GM10266 (cell line): ENCODE data around the gene KCNK1.

Source experiments
- DNase-seq: peaks from one replicate; pipeline ENCODE4 v3.0.0; 2012; ENCODE audit errors: extremely low spot score
- TF ChIP-seq, protein P1 (sequence below): IDR thresholded peaks from 2 replicates; pipeline ENCODE4 v1.5.1; 2012; ENCODE audit warnings: mild to moderate bottlenecking, low read depth; ENCODE audit not compliant: control insufficient read depth, insufficient read depth; ENCODE audit errors: missing control alignments

Gene KCNK1

DNA sequence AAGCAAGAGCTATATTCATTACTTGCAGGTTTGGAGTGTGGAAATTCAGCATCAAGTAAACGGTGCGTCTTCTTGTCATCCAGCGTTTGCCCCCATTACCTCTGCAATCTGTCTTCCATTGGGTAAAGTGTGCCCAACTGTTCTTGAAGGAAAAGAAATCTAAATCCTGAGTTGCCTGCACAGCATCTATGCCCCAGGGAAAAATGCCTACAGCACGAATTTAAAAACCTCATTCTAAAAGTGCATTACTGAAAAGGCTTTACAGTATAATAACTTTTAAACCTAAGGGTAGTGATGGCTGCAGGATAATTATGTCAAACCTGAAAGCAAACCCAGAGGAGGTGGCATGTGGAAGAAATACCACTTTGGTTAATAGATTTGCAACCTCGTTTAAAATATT, 37.2 kb downstream of the KCNK1 start:
- DNase-seq: no peak

GRCh38 chr1:233651563-233652233, 37.8 kb downstream of the KCNK1 start:
- no peak for DNase-seq
- TF ChIP-seq, protein P1, sequence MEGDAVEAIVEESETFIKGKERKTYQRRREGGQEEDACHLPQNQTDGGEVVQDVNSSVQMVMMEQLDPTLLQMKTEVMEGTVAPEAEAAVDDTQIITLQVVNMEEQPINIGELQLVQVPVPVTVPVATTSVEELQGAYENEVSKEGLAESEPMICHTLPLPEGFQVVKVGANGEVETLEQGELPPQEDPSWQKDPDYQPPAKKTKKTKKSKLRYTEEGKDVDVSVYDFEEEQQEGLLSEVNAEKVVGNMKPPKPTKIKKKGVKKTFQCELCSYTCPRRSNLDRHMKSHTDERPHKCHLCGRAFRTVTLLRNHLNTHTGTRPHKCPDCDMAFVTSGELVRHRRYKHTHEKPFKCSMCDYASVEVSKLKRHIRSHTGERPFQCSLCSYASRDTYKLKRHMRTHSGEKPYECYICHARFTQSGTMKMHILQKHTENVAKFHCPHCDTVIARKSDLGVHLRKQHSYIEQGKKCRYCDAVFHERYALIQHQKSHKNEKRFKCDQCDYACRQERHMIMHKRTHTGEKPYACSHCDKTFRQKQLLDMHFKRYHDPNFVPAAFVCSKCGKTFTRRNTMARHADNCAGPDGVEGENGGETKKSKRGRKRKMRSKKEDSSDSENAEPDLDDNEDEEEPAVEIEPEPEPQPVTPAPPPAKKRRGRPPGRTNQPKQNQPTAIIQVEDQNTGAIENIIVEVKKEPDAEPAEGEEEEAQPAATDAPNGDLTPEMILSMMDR: no peak

More for the DNA sequence above, 37.2 kb downstream of the KCNK1 start:
- TF ChIP-seq, protein P1: no peak

DNA sequence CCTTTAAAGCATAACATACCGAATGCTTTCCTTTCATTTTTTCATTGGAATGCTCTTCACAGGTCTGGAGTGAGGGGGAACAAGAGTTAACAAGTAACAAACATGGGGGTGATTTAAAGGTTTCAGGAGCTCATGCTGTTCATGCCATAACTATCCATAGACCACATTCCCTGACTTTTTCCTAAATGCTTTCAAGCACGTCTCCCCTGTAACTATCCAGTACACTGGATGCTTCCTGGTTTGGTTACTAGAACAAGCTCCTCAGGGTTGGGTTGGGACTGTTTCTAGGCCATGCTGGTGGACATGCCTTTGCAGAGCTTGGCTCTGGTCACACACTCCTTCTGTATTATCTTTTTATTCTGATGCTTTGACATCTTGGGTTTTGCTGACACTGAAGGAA, 38.6 kb downstream of the KCNK1 start:
- TF ChIP-seq, protein P1: no peak
- DNase-seq: no peak

DNA sequence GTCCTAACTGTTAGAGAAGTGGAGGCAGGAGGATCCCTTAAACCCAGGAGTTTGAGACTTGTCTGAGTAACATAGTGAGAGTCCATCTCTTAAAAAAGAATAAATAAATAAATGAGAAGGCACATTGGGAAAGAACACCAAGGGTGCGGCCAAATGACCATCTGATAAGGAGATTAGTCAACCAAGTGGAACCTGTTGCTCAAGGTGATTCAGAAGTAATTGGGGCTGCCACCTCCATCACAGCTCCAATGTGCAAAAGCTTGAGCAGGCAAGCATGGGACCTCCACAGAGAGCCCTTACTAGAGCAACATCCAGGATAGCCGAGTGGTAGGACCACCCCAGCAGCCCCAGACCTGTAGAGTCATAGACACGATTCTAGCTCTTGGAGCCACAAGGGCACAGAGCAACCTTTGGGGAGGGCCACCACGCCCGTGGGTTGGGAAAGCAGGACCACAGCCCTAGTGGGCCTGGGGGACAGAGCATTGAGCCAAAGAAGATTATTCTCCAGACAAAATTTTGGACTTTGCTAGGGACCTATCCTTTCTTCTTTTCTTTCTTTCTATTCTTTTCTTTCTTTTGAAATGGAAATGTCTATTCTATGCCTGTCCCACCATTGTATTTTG, 40.9 kb downstream of the KCNK1 start:
- DNase-seq: no peak
- TF ChIP-seq, protein P1: no peak

DNA sequence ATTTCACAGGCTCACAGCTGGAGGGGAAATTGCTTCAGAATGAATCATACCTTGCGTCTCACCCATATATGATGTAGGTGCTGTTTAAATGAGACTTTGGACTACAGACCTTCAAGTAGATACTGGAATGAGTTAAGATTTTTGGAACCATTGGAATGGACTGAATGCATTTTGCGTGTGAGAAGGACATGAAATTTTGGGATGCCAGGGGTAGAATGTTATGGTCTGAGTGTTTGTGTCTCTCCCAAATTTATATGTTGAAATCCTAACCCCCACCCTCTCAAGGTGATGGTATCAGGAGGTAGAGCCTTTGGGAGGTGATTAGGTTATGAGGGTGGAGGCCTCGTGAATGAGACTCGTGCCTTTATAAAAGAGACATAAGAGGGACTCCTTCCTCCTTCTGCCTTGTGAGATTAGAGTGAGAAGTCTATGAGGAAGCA, 41.4 kb downstream of the KCNK1 start:
- TF ChIP-seq, protein P1: no peak
- no peak for DNase-seq

- TF ChIP-seq, protein P1: no peak
- no peak for DNase-seq
Measured at GRCh38 chr1:233656032-233656635, 42.2 kb downstream of the KCNK1 start.

- no peak for DNase-seq
- TF ChIP-seq, protein P1: no peak
Measured at GRCh38 chr1:233656687-233657086, 42.8 kb downstream of the KCNK1 start.
